ENCODE measurements around the gene ZC3H4.

DNA sequence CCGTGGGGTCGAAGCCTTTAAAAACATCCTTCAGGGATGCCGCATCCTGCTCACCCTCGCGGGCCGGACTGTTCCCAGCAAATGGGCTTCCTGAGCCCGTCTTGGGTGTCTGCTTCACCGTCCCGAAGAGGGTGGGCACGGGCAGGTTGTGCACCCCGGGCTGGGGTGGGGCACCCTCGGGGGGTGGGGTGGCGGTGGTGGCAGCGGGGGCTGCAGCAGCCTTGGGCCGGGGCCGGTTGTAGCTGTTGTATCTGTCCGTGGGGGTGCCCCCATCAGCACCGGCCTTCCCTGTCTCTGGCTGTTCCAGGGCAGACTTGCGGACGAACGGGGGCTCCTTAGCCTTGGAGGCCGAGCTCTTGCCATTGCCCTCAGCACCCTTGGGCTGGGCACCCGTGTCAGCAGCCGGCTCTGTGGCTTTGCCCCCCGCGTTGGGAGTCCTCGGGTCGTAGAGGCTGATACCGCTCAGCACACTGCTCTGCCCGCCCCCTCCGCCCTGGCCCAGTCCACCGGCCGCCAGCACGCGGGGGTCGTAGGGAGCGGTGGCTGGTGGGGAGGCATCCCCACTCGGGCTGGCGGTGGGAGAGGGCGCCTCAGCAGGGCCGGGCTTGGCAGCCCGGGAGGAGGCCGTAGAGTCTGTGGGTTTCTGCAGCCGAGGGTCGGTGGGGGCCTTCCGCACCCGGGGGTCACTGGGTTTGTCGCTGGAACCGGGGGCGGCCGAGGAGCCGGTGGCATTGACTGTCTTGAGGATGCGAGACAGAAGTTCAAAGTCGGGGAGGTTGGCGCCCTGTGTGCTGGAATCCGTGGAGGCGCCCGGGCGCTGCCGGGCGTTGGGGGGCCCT lies 47.0 kb downstream of the ZC3H4 start:
- TF ChIP-seq, protein P1, sequence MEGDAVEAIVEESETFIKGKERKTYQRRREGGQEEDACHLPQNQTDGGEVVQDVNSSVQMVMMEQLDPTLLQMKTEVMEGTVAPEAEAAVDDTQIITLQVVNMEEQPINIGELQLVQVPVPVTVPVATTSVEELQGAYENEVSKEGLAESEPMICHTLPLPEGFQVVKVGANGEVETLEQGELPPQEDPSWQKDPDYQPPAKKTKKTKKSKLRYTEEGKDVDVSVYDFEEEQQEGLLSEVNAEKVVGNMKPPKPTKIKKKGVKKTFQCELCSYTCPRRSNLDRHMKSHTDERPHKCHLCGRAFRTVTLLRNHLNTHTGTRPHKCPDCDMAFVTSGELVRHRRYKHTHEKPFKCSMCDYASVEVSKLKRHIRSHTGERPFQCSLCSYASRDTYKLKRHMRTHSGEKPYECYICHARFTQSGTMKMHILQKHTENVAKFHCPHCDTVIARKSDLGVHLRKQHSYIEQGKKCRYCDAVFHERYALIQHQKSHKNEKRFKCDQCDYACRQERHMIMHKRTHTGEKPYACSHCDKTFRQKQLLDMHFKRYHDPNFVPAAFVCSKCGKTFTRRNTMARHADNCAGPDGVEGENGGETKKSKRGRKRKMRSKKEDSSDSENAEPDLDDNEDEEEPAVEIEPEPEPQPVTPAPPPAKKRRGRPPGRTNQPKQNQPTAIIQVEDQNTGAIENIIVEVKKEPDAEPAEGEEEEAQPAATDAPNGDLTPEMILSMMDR (IDR thresholded peaks at IDR 0.05), result no peak
- TF ChIP-seq POLR2A (IDR thresholded peaks at IDR 0.05), result no peak

All from tibial nerve (tissue), 3 donors.